ENCODE results near the gene RUNX1.

The RUNX1 gene

GRCh38 chr21:34922479-34922878, 126.6 kb downstream of the RUNX1 start:
- DNase-seq (ENCODE audit: low read depth): no peak

GRCh38 chr21:34921151-34921550, 128.0 kb downstream of the RUNX1 start:
- no peak for DNase-seq (ENCODE audit: low read depth)

- DNase-seq (ENCODE audit: low read depth): no peak
Measured at GRCh38 chr21:34919406-34919805, 129.7 kb downstream of the RUNX1 start.

- no peak for DNase-seq (ENCODE audit: low read depth)
Measured at GRCh38 chr21:34916446-34916845, 132.7 kb downstream of the RUNX1 start.

GRCh38 chr21:34915364-34915841, 133.7 kb downstream of the RUNX1 start:
- no peak for DNase-seq (ENCODE audit: low read depth)

- DNase-seq (ENCODE audit: low read depth): no peak
Measured at GRCh38 chr21:34914239-34914638, 134.9 kb downstream of the RUNX1 start.

GRCh38 chr21:34913811-34914210, 135.3 kb downstream of the RUNX1 start:
- no peak for DNase-seq (ENCODE audit: low read depth)

- DNase-seq (ENCODE audit: low read depth): no peak
Measured at GRCh38 chr21:34912022-34912945, 136.8 kb downstream of the RUNX1 start.

- DNase-seq (ENCODE audit: low read depth): no peak
Measured at GRCh38 chr21:34911360-34911759, 137.7 kb downstream of the RUNX1 start.

GRCh38 chr21:34910396-34910795, 138.7 kb downstream of the RUNX1 start:
- DNase-seq (ENCODE audit: low read depth): no peak

- DNase-seq (ENCODE audit: low read depth): no peak
Measured at GRCh38 chr21:34909492-34910292, 139.4 kb downstream of the RUNX1 start.

GRCh38 chr21:34908419-34909055, 140.6 kb downstream of the RUNX1 start:
- DNase-seq (ENCODE audit: low read depth): no peak

- DNase-seq (ENCODE audit: low read depth): no peak
Measured at GRCh38 chr21:34907461-34908418, 141.4 kb downstream of the RUNX1 start.

- DNase-seq (ENCODE audit: low read depth): no peak
Measured at GRCh38 chr21:34906401-34906800, 142.7 kb downstream of the RUNX1 start.

- no peak for DNase-seq (ENCODE audit: low read depth)
Measured at GRCh38 chr21:34905218-34905537, 143.9 kb downstream of the RUNX1 start.

GRCh38 chr21:34904526-34905217, 144.4 kb downstream of the RUNX1 start:
- no peak for DNase-seq (ENCODE audit: low read depth)

GRCh38 chr21:34900376-34900775, 148.7 kb downstream of the RUNX1 start:
- DNase-seq (ENCODE audit: low read depth): no peak

- no peak for DNase-seq (ENCODE audit: low read depth)
Measured at GRCh38 chr21:34899760-34900159, 149.3 kb downstream of the RUNX1 start.

GRCh38 chr21:34899302-34899701, 149.8 kb downstream of the RUNX1 start:
- no peak for DNase-seq (ENCODE audit: low read depth)

- DNase-seq (ENCODE audit: low read depth): no peak
Measured at GRCh38 chr21:34897828-34898227, 151.3 kb downstream of the RUNX1 start.

GRCh38 chr21:34894401-34894800, 154.7 kb downstream of the RUNX1 start:
- DNase-seq (ENCODE audit: low read depth): no peak

Data from stimulated activated CD8-positive, alpha-beta memory T cell treated with anti-CD3 and anti-CD28 coated beads, Interleukin-15, amount 100 ng/mL, for 1 hour (primary cell).